ENCODE data around the gene ADGRL3.

Gene ADGRL3

DNA sequence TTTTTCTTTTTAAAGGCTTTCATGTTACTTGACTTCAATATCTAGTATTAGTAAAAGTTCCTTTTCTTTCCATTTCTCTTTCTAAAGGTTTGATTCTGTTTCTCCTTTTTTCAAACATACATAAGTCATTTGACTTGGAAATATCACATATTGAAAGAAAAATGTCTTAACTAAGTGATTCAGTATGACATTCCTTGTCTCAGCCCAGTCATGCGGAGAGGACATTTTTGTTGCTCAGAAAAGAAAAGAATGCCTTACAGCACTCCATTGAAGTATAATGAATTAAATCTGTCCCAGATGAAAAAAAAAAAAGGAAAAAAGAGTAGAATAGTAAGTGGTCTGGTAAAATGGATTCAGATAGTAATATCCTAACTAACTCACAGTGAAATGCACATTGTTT is 466.1 kb downstream of the ADGRL3 start:
- no peak for DNase-seq (ENCODE audit: extremely low spot score)
- ChIA-PET CTCF (interaction anchor here (1.0 kb wide), 1 partner anchor 10 kb away, joined by 3 read pairs; no protein-coding TSS in a partner anchor), POLR2A (no interaction called here)
- TF ChIP-seq, protein P1, sequence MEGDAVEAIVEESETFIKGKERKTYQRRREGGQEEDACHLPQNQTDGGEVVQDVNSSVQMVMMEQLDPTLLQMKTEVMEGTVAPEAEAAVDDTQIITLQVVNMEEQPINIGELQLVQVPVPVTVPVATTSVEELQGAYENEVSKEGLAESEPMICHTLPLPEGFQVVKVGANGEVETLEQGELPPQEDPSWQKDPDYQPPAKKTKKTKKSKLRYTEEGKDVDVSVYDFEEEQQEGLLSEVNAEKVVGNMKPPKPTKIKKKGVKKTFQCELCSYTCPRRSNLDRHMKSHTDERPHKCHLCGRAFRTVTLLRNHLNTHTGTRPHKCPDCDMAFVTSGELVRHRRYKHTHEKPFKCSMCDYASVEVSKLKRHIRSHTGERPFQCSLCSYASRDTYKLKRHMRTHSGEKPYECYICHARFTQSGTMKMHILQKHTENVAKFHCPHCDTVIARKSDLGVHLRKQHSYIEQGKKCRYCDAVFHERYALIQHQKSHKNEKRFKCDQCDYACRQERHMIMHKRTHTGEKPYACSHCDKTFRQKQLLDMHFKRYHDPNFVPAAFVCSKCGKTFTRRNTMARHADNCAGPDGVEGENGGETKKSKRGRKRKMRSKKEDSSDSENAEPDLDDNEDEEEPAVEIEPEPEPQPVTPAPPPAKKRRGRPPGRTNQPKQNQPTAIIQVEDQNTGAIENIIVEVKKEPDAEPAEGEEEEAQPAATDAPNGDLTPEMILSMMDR (IDR thresholded peaks at IDR 0.05; ENCODE audit: control extremely low read depth, extremely low read depth, low read depth, missing control alignments), result no peak

DNA sequence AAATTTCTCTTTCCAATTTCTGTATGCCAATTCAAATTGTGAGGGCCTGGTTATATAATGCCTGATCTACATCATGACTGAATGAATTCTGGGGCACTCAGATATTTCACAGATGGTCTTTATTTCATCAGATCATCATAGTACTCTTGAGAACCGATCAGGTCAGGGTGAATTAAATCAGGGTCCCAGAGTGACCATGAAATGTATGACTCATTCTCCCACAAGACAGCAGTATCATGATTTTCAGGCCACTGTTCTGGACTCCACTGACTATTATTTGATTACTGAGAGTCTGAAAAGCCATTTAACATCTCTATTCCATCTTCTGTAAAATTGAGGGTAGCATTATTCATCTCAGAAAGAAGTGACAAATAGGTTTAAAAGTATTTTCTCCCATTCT is 471.5 kb downstream of the ADGRL3 start:
- ChIA-PET CTCF (no interaction called here), POLR2A (no interaction called here)
- TF ChIP-seq, protein P1 (IDR thresholded peaks at IDR 0.05; ENCODE audit: control extremely low read depth, extremely low read depth, low read depth, missing control alignments), result no peak
- DNase-seq (ENCODE audit: extremely low spot score), result no peak

DNA sequence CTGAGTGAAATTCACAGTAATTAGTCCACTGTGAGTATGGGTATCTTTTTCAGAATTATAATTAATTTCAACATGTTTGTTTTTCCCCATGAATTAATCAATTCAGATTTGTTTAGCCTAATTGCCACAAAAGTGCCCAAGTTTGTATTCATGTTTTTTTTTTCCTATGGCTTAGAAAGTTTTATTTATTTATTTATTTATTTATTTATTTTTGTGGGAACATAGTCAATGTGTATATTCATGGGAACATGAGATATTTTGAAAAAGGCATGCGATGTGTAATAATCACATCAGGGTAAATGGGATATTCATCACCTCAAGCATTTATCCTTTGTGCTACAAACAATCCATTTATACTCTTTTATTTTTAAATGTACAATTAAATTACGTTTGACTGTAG is 475.3 kb downstream of the ADGRL3 start:
- TF ChIP-seq, protein P1 (IDR thresholded peaks at IDR 0.05; ENCODE audit: control extremely low read depth, extremely low read depth, low read depth, missing control alignments), result no peak
- DNase-seq (ENCODE audit: extremely low spot score), result no peak
- ChIA-PET POLR2A (no interaction called here), CTCF (interaction anchor here (1.0 to 1.5 kb wide), 3 partner anchors 10 to 13 kb away, joined by 3 to 5 read pairs (median 3); no protein-coding TSS in a partner anchor)

DNA sequence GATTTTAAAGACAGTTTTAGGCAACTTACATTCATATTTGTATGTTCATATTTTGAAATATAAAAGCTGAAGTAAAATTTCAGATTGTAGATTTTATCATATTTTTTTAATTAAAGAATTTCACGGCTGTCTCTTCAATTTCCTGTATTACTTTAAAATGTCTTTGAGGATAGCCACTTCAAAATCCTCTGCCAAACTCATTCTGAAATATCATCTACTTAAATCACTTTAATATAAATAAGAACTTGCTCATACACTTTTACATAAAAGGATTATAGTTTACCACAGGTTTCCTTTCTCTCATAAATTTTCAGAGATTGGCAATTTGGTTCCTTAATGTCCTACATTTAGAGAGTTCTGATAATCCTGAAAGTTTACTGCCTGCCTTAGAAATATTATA is 478.2 kb downstream of the ADGRL3 start:
- CTCF ChIA-PET, result no interaction called here

DNA sequence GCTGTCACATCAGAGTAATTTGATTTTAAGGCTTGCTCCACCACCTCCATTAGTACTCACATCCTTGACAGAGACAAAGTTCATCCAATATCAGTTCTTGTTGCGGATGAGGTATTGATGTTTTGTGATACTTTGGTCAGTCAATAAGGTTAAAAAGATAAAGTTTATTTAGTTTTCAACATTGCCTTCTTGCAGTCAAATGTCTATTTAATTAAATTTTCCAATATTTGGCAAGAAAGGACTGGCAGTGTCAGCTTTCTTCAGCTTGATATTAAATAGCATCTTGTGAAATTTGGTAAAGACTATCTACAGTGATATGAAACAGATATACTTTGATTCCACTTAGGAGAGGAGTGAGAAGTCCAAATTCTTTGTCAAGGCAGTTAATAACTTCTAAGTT is 493.4 kb downstream of the ADGRL3 start:
- POLR2A ChIA-PET, result no interaction called here
- CTCF ChIA-PET, result interaction anchor here (1.2 kb wide), 1 partner anchor 9 kb away, joined by 3 read pairs; no protein-coding TSS in a partner anchor

More for the DNA sequence above, 478.2 kb downstream of the ADGRL3 start:
- TF ChIP-seq, protein P1 (IDR thresholded peaks at IDR 0.05; ENCODE audit: control extremely low read depth, extremely low read depth, low read depth, missing control alignments), result no peak
- no peak for DNase-seq (ENCODE audit: extremely low spot score)
- POLR2A ChIA-PET, result no interaction called here

DNA sequence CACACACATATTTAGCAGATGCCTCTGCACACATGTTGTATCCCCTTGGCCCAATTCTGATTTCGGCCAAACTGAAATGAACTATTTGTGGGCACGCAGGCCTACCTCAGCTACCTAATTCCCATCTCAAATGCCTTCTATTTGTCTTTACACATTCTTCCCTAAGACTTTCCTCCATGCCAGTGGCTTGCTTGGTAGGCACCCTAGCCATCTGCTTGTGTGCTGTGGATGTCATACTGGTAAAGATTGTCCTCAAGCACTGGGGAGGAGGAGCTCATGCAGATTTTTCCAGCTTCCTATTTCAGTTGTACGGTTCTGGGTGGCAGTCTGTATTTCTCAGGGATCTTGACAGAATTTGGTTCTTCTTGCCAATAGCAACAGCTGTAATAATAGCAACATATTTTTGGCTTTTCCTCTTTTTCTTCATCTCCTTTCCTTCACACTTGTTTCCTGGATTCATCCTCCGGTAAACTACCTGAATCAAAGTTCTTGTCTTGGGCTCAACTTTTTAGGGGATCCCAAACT is 514.3 kb downstream of the ADGRL3 start:
- ChIA-PET POLR2A (no interaction called here), CTCF (interaction anchor here (1.2 to 1.3 kb wide), 2 partner anchors 8 to 10 kb away, joined by 3 to 4 read pairs; no protein-coding TSS in a partner anchor)
- TF ChIP-seq, protein P1 (IDR thresholded peaks at IDR 0.05; ENCODE audit: control extremely low read depth, extremely low read depth, low read depth, missing control alignments), result no peak
- no peak for DNase-seq (ENCODE audit: extremely low spot score)

More for the DNA sequence above, 493.4 kb downstream of the ADGRL3 start:
- TF ChIP-seq, protein P1 (IDR thresholded peaks at IDR 0.05; ENCODE audit: control extremely low read depth, extremely low read depth, low read depth, missing control alignments), result no peak
- DNase-seq (ENCODE audit: extremely low spot score), result no peak

All from GM10248 (cell line).